HT1080 (cell line): ENCODE results near the gene LRP1B. TPM values are rescaled to one million over a fixed set of nuclear protein-coding genes. Genes with fewer than 3 reads are reported as not detected.

Experiments
- DNase-seq: peaks from one replicate; pipeline ENCODE4 v3.0.0-alpha.2; 2015; ENCODE audit warnings: low read depth
- total RNA-seq: library from RNA; depleted of rRNA; stranded (reverse); fragments of >200 nt; shearing (Covaris generic); gene quantifications from 2 replicates; pipeline ENCODE4 v1.2.3, GENCODE V29; 2014

The LRP1B gene
- total RNA-seq, 1 experiment from 2014 or later = 0.05 TPM

- no peak for DNase-seq
These were observed 171.8 kb downstream of the LRP1B start for GRCh38 chr2:141959016-141959415.

DNA sequence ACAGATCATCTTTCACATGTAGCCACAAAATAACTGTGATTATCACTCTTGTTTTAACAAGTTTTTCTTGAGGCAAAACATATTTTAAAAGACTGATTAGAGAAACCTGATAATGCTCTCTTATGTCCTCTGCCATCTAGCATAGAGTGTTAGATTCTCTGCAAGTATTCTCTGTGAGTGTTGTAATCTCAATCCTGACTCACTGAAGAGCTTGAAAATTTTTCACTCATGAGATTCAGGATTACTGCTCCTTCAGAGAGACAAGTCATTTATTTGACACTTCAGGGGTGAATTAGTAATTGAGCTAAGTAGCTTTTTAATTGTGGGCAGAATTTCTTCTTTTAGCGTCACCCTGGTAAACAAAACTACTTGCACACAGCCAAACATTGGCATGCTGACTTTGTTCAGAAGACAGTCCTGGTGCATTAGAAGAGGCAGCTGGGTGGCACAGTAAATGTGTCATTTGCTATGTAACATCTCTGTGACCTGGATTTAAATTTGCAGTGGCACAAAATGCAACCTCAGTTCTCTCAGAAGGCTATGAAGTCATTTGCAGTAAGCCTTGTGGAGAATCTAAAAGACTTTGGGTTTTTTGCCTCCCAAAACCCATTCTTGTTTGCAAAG is 172.9 kb downstream of the LRP1B start:
- no peak for DNase-seq

DNA sequence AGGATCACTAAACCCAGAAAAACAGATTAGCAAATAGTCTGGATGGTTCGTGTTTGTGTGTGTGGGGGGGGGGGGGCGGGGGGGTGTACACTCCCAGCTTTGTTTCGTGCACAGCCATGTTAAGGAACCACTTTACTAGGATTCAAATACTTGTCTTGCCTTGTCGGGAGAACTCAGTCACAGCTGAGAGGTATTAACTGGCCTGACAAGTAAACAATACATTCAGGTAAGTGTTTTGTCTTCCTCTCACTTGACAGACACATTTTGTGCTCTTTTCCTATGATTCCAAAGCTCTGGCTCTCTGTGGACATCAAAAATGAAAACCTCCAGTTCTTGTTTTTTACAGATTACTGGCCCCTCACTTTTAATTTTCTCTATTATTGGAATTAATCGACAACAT is 173.5 kb downstream of the LRP1B start:
- DNase-seq = no peak

DNA sequence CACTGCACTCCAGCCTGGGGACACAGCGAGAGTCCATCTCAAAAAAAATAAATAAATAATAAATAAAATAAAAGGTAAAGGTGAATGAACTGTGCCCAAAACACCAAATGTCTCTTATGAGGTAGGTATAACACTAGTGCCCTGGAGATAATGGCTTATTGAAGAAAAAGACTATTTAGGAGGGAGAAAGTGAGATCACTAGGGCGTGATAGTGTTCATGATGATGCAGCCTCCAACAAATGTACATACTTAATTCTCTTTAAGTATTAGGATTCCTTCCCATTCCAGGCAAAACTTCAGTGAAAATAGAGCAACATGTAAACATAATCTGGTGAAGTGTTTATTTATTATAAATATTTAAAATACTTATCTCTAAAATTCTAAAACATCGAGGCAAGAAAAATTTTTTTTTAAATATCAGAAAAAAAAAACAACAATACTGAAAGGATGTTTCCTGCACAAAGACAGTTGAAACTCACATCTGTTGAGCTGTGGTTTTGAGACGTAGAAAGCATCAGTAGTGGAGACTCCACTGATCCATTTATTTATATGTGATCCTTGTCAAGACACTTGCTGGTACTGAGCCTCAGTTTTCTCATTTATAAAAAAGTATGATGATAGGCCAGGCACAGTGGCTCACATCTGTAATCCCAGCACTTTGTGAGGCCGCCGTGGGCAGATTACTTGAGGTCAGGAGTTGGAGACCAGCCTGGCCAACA is 183.3 kb downstream of the LRP1B start:
- DNase-seq = no peak

DNA sequence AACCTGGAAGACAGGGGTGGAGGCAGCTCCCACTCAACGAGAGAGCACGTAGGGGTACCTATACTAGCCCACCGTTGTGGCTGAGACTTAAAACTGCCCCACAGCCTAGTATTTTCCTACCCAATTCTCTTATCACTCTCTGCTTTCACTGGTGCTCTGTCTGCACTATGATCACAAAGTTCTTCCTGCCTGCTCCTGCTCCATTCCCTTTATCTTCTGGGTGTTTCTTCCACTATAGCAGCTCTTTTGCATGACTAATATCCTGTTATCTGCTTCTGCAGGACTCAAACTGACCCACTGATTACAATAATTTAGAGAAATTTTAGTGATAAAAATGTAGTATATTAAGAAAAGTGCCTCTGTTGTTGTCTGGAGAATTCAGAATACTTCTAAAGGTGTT is 184.8 kb downstream of the LRP1B start:
- DNase-seq = peak; percentile 4

GRCh38 chr2:141943918-141944317 is 186.9 kb downstream of the LRP1B start:
- DNase-seq = no peak

DNA sequence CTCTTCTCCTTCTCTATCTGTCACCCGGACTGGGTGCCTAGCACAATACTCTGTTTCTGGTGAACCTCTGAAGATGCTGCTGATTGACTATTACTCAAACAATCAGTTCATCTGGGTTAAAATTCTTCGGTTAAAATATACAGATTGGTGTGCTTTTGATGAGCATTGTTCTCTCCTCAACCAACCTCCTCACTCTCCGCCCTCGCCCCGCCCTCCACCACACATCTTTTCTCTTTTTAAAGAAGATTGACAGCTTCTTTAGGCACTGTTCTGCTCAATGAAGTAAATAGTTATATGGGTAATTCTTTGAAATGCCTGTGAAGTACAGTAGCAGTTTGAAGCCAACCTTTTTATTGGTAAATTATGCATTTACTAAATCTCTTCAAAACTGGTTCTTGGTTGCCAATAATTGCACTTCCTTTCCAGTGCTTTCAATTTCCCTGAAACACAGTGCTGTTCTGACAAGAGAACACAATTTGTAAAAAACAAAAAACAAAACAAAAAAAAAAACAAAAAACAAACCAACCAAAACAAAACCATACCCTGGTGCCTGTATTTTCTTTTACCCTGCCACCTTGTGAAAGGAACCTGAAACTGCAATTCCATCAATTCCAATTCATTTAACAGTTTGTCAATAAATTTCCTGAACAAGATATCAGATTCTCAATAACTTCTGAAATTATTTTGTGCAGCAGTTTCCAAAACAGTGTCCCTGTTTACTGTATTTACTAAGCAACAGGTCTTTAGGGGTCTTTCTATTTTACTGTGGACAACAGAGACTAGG is 188.6 kb downstream of the LRP1B start:
- DNase-seq = no peak

DNA sequence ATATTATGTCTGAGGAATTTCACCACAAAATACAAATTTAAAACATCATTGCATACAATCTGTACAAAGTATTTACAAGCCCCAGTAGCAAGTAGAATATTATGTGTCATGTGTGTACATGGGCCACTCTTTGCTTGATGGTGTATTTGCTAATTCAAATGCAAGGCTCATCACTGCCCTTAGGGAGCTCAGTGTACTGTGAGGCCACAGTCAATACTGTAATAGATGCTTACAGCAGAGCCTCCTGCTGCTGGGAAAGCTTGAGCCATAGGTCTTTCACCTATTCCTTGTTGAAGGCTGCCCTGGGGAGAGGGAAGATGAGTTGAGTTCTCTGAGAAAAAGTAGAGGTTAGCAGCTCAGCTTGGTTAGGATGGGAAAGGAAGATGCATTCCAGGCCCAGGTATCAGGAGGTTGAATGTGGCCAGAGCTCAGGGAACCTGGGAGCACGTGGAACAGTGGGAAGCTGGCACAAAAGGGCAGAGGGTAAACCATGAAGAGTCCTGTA is 189.6 kb downstream of the LRP1B start:
- no peak for DNase-seq

GRCh38 chr2:141940709-141941108 is 190.1 kb downstream of the LRP1B start:
- no peak for DNase-seq

GRCh38 chr2:141933226-141933625 is 197.6 kb downstream of the LRP1B start:
- DNase-seq = no peak

- DNase-seq = no peak
These were observed 198.6 kb downstream of the LRP1B start for GRCh38 chr2:141932261-141932660.

- no peak for DNase-seq
These were observed 199.0 kb downstream of the LRP1B start for GRCh38 chr2:141931797-141932196.

- no peak for DNase-seq
These were observed 200.0 kb downstream of the LRP1B start for GRCh38 chr2:141930803-141931202.

DNA sequence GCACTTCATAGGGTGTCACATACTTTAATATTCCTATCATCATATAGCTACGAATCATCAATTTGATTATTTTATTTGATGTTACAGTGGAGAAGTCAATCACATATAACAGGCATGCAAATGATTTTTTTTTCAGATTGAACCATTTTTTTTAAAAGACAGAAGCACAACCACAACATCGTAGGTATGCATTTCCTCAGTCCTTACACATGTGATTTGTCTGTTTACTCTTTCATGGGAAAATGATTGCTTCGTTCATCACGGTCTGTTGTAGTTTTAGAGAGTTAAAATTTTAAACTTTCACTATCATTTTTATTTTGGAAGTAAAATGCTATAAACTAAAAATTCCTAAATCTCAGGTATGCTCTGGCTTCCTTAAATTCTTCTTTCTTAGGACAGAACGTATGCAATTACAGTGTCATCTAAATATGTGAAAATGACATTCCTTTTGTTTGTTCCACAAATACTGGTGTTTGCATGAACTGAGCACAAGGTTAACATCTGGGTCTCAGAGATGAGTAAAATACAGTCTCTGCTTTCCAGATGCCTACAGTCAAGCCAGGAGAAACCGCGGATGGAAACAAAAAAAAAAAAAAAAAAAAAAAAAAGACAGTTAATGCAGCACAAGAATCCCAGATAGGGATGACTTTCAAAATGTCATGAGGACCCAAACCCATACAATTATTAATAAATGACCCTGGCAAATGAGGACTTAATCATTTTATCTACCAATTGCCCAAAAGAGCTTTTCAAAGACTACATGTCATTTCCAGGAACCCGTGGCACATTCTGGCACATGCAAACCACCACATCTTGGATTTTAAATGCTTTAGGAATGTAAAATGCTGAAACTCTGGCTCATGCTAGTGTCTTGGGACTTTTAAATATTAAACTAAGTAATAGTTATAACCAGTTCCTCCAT is 201.2 kb downstream of the LRP1B start:
- DNase-seq = no peak

GRCh38 chr2:141928476-141928875 is 202.3 kb downstream of the LRP1B start:
- DNase-seq = no peak

- no peak for DNase-seq
These were observed 203.3 kb downstream of the LRP1B start for GRCh38 chr2:141927536-141927935.

- no peak for DNase-seq
These were observed 205.3 kb downstream of the LRP1B start for GRCh38 chr2:141925511-141925910.

DNA sequence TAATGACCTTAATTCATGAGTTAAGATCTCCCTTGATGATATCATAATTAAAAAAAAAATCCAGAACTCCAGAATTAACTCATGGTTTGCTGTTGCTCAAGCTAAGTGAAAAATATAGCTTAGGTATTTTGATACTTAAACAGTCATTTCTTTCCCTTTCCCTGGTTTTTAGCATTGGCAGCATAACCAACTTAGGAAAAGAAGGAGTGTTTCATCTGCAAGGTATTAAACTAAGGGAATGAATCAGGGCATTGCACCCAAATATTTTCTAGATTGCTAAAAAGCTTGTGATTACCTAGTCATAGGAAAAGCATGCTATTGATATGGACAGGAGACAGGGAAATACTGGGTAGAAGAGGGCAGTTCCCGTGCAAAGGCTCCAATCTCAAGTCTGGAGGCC is 207.2 kb downstream of the LRP1B start:
- DNase-seq = peak; percentile 17

DNA sequence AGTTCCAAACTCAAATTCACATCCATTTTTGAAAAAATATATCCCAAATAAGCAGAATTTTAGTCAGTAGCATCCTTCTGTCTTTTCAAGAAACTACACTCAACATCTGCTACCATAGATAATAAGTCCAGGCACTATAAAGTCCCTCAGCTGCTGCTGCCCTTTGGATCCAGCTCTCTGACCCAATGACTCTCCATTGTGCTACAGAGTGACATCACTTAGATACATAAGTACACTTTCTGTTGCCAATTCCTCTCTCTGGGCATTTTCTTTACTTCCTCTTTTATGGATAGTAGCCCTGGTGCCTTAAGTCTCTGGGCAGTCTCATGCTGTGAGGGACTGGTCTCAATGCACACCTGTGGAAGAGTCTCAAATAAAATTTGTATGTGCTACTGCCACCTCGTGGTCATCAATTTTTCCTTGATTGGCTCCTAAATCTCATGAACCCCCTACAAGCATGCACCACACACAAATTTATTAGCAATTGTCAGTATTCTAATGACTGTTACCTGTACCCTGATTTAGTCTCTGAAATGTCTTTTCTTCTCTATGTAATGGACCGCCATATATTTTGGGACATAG is 219.2 kb downstream of the LRP1B start:
- DNase-seq = peak; percentile 44

DNA sequence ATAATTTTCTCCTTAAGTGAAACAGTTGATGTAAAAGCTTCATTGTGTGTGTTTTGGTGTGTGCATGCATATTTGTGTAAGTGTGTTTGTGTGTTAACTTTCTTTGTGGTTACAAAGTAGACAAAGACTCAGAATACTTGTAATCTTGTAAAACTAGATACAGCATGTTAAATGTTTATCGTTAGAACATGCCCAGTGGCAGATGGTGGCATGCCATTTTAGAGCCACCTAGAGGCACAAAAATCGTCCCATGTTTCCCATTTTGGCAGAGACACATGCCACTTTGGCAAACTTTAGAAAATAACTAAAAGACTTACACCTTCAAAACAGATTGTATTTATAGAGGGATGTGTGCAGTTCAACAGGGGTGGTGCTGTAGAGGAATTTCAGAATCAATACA is 224.1 kb downstream of the LRP1B start:
- no peak for DNase-seq

GRCh38 chr2:141900826-141901225 is 230.0 kb downstream of the LRP1B start:
- DNase-seq = no peak
